ENCODE measurements around the gene COX6B2.

The COX6B2 gene

DNA sequence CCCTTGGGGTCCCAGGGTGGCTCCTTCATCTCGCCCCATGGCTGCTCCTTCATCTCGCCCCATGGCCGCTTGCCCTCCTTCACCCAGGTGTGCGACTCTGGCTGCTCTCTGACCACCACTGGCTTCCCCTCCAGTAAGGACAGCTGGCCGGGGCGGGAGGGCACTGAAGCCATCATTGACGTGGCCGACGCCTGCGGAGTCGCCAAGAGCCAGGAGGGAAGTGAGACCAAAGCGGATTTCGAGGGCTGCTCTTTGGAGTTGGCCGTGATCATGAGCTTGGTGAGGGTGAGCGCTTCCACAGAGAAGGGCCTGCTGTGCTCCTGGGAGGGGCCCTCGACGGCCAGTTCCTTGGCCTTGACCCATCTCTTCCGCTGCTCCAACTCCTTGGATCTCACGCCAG lies 4.0 kb upstream of the COX6B2 start:
- TF ChIP-seq, protein P1, sequence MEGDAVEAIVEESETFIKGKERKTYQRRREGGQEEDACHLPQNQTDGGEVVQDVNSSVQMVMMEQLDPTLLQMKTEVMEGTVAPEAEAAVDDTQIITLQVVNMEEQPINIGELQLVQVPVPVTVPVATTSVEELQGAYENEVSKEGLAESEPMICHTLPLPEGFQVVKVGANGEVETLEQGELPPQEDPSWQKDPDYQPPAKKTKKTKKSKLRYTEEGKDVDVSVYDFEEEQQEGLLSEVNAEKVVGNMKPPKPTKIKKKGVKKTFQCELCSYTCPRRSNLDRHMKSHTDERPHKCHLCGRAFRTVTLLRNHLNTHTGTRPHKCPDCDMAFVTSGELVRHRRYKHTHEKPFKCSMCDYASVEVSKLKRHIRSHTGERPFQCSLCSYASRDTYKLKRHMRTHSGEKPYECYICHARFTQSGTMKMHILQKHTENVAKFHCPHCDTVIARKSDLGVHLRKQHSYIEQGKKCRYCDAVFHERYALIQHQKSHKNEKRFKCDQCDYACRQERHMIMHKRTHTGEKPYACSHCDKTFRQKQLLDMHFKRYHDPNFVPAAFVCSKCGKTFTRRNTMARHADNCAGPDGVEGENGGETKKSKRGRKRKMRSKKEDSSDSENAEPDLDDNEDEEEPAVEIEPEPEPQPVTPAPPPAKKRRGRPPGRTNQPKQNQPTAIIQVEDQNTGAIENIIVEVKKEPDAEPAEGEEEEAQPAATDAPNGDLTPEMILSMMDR (IDR thresholded peaks at IDR 0.05; ENCODE audit: low read depth, low read length, missing control alignments), result no peak
- no peak for DNase-seq (ENCODE audit: extremely low read depth, low read depth)
- H3K4me3 ChIP-seq (replicated peaks; ENCODE audit: low read depth, low read length), result no peak overlapping the region

DNA sequence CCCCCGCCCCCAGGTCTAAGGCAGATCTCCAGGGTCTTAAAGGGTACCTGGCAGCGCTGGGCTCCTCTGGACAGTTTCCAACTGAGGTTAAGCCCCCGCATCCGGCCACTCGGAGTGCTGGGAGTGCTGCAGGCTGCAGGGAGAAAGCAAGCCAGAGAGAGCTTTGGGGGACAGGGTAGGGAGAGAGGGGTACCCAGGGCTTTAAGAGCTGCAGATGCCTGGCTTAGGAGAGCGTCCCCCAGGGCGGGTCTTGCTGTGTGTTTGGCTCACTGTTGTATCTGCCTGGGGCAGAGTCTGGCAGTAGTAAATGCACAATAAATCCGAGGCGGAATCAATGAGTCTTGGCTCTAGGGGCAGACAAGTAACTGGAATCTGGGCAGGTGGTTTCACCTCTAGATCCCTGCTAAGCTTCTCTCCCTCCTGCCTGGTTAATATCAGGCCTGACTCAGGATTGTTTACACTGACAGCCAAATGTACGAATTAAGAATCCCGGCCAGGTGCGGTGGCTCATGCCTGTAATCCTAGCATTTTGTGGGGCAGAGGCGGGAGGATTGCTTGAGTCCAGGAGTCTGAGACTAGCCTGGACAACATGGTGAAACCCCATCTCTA lies 798 bp upstream of the COX6B2 start:
- no peak overlapping the region for H3K4me3 ChIP-seq (replicated peaks; ENCODE audit: low read depth, low read length)
- no peak for DNase-seq (ENCODE audit: extremely low read depth, low read depth)
- TF ChIP-seq, protein P1 (IDR thresholded peaks at IDR 0.05; ENCODE audit: low read depth, low read length, missing control alignments), result no peak

DNA sequence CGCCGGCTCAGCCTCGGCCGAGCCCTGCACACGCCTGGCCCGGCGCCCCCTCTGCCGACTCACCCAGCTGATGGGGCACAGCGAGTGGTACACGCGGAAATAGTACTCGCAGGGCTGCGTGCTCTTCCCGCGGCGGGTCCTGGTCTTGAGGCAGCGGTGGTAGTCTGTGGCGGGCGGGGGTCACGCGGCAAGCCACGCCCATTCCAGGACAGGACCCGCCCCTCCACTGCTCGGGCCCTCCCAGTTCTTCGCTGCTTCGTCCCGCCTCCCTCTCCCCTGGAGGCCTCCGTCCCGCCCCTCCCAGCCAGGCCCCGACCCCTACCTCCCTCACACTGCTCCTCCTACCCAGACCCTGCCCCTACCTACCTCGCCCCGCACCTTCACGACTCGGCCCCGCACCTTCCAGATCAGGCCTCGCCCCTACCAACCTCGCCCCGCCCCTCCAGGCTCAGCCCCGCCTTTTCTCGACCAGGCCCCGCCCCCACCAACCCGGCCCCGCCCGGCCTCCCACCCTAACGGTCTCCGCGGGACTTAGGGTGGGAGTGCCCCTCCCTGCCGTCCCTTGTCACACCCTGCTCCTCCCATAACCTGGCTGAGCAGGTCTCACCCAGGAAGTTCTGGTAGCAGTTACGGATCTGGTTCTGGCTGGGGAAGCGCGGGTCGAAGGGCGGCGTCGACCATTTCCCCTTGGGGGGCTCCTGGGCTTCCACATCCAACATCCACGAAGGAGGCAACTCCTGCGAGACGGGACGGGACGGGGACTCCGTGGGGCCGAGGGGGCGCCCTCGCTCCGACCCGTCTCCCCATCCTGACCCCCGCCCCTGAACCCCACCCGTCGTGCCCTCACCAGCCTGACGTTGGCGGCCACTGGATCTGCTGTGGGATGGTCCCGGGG lies 469 bp downstream of the COX6B2 start:
- no peak for DNase-seq (ENCODE audit: extremely low read depth, low read depth)
- peak overlapping the region; percentile 33 for H3K4me3 ChIP-seq (replicated peaks; ENCODE audit: low read depth, low read length)
- TF ChIP-seq, protein P1 (IDR thresholded peaks at IDR 0.05; ENCODE audit: low read depth, low read length, missing control alignments), result no peak

DNA sequence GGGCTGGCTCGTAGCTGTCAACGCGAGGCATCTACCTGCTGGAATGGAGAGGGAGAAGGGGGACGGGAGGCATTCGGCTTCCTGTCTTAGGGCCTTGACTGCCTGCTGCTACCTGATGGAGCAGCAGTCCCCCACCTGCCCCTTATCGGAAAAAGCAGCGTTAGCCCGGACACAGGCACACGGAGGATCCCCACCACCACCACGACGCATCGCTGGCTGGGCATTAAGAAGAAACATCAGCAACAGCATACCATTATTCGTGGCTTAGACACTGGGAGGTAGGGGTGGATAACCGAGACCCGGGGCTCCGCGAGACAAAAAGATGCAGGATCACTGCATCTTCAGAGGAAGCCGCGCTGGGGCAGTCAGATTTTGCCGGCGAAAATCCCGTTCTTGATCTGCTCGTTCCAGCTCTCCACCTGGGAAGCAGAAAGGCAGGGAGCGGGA lies 1.1 kb downstream of the COX6B2 start:
- no peak for DNase-seq (ENCODE audit: extremely low read depth, low read depth)

DNA sequence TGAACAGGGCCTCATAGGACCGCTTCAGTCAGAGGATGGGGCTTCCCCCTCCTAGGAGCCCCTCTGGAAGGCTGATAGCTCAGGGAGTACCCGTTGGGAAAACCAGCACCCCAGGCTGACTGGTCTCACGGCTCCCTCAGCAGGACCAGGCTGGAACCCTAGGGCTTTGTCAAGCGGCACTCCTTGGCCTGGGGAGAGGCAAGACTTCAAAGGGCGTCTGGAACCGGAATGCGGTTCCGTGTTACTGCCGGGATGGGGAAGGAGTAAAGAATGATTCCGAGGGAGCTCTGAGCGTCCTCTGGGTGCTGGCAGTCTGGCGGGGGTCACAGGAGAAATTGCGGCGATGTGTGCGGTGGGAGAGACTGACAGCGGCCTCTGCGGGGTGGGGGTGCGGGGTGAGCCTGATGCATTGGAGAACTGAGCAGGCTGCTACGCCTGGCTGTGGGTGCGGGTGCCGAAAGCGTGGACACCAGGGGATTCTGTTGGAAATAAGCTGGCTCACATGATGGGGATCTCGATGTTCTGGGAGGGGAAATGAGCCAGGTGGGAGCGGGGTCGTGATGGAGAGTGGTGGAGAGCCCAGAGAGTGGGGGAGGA lies 1.9 kb downstream of the COX6B2 start:
- TF ChIP-seq, protein P1 (IDR thresholded peaks at IDR 0.05; ENCODE audit: low read depth, low read length, missing control alignments), result no peak
- no peak overlapping the region for H3K4me3 ChIP-seq (replicated peaks; ENCODE audit: low read depth, low read length)
- no peak for DNase-seq (ENCODE audit: extremely low read depth, low read depth)

More for the DNA sequence above, 1.1 kb downstream of the COX6B2 start:
- TF ChIP-seq, protein P1 (IDR thresholded peaks at IDR 0.05; ENCODE audit: low read depth, low read length, missing control alignments), result no peak
- H3K4me3 ChIP-seq (replicated peaks; ENCODE audit: low read depth, low read length), result peak overlapping the region; percentile 33

DNA sequence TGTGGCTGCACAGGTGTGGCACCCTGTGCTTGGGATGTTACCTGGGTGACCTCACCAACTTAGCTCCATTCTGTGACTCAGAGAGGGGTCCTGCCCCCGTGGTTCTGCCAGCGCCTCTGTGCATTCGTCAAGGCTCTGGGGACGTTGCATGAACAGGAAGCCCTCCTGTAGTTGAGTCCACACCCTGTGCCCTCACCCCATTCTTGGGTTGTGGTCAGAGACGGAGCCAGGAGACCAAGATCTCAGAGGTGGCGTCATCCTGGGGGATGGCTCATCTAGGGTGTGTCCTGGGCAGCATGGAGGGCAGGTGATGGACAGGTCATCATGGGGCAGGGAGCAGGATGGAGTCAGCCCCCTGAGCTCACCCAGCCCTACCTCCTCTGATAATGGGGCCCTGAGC lies 2.5 kb downstream of the COX6B2 start:
- TF ChIP-seq, protein P1 (IDR thresholded peaks at IDR 0.05; ENCODE audit: low read depth, low read length, missing control alignments), result no peak
- no peak for DNase-seq (ENCODE audit: extremely low read depth, low read depth)
- no peak overlapping the region for H3K4me3 ChIP-seq (replicated peaks; ENCODE audit: low read depth, low read length)
